IPS DF 4.7 (cell line): ENCODE data around the gene FADS6.

ENCODE experiments used
- DNase-seq: peaks from one replicate; pipeline ENCODE4 v3.0.0-alpha.2; 2013; ENCODE audit warnings: low spot score; ENCODE audit errors: extremely low read depth

The FADS6 gene

DNA sequence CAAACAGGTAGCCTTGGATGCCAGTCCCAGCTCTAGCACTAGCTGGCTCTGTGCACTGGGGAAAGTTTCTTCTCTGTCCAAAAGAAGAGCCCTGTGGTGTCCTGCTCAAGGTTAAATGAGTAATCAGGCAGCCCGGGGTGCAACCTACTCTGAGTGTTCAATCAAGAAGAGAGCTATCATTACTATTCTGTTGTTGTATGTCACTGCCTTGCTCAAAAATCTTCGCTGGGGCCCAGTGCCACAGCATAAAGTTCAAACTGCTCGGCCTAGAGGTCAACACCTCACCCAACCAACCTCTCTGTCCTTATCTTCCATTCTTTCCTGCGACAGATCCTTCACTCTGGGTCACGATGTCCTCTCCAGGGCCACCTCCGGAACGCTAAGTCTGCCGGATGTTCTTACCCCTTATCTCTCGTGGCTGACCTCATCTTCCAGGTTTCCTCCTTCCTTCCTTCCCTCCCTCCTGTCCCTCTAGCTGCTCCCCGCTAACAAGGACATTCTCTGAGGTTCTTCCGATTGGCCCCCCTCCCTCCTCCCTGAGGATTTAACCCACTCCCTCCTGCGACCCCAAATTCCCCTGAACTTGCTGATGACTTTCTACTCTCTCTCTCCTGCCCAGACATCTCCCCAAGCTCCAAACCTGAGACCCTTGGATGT lies 25.1 kb downstream of the FADS6 start:
- no peak for DNase-seq

DNA sequence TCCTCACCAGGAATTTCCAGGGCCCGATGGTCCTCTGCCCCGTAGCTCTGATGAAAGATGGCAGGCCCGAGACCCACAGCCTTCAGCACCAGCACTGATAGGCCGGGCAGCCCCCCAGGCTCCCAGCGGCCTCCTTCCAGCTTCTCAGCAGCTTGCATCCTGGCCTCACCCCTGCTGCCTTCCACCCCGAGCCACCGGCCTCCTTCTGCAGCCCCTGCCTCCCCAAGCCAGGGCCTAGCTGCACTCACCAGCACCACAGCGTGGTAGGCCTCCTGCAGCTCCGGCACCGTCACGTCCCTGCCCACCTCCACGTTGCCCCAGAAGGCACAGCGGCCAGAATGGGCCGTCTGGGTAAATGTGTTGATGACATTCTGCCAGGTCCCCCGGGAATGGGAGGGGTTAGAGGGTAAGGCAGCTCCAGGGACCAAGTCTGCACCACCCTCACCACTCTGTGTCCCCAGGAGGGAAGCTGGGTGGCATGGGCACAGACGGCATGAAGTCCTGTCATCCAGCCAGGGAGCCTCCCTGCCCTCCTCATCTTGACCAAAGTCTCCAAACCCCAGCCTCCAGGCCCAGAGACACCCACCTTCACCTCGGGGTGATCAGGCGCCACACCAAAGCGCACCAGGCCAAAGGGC lies 27.1 kb downstream of the FADS6 start:
- no peak for DNase-seq

DNA sequence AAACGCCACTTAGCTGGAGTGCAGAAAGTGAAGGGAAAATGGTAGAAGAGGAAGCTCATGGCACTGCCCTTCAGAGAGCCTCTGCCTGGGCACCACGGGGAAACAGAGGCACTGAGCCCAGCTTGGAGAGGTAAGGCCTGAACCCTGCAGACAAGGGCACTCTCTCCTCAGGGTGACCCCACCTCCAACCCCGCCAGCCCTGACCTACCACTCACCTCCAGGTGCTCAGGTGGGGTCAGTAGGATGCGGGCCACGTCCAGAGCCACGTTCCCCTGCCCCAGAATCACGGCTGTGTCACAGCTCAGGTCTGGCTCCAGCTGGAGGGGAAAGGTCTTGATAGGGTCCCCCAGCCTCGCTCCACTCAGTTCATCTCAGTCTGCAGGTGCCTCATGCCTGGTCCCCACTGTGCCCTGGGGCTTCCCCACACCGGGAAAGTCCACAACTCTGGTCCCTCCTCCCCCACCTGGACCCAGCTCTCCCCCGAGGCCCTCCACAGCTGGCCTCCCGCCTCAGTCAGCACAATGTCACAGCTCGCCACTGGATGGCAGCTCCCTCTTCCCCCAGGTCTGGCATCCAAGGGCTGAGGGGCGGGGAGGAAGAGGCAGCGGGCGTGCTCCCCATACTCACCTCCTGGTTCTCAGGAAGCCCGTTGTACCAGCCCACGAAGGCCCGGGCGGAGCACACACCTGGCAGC lies 27.8 kb downstream of the FADS6 start:
- DNase-seq = no peak

DNA sequence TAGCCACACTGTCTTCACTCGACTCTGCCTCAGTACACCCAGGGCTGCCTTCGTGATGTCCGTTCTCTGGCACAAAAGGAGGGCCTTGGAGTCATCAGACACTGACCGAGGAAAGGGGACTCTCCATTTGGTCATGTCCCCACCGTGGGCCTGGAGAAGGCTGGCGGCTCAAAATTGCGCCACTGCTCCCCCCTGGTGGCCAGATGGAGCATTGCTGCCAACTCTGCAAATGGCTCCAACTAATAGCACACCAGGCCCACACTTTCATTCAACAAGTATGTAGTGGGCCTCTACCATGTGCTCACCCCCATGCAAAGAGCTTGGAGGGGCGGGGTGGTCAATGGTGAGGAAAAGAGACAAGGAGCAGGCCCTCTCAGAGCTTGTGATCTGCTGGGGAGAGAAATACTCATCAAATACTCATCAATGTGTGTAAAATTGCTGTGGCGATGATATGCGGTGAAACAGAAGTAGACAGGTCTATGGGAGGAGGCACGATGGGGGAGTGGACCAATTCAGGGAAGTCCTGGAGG lies 28.5 kb downstream of the FADS6 start:
- no peak for DNase-seq

DNA sequence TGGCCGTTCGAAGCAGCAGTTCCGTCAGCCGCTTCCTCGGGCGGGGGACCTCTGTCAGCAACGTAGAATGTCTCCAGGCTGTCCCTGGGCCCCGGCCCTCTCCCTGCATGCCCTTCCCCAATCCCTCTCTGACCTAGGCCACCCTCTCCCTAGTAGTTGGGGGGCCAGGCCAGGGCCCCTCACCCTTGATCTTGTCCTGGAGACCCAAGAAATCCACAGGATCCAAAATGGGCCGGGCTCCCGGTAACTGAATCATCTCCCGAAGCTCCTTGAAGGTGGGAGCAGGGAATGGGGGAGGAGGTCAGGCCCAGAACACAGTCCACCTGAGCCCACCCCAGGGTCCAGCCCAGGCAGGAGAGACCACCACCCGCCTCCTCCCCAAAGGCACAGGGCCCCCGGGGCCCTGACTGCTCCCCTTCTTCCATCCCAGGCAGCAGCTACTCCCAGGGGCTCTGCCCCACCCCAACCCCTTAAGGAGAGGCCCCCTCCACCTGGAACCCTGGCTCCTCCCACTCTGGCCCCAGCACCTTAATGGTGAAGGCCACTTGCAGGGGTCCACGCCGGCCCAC lies 29.1 kb downstream of the FADS6 start:
- no peak for DNase-seq

DNA sequence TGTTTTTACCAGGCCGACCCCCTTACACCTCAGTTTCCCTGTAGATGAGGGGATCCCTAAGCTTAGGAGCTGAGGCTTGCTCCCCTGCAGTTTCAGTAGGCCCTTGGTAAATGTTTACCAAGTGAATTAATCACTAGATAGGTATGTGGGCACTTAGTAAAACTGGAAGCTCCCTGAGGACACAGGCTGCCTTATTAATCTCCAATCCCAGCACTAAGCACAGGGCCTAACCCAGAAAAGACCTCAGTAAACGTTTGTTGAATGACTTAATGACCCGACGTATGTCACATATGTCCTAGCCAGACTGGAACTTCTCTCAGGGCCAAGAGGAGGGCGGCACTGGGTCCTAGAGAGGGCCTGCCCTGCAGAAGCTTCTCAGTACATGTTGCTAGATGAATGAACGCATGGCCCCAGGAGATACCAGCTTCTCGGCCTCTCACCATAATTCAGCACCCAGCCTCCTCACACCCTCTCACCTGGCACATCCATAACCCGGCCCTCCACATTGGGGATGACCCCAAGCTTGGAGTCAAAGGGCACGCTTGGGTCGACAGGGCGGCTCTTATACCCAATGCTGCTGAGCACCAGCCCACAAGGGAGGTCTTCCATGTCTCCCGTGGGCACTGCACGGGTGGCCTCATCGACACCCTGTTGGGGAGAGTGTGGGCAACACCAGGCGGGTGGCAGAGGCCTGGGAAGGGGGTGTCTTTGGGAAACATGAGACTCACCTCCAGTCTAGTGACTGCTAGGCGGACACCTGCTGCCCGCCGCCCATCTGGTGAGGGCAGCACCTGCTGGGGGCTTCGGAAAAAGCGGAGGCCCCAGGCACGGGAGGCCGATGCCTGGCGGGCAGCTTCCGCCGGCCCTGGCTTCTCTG lies 29.8 kb downstream of the FADS6 start:
- no peak for DNase-seq

DNA sequence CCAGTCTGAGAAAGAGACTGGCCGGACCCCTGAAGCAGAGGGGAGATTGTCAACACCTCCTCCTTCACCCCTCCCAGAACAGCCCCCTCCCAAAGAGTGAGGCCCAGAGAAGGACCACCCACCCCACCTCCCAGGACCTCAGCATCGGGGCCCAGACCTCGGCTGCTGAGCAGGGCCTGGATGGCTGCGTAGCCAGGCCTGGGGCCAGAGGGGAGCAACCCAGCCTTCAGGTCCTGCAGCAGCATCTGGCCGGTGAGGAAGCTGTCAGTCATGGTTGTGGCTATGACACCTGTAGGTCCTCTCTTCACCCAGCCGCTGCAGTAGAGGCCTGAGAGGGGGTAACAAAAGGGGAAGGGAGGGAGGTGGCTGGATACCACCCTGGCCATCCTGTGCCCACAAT lies 30.5 kb downstream of the FADS6 start:
- no peak for DNase-seq

DNA sequence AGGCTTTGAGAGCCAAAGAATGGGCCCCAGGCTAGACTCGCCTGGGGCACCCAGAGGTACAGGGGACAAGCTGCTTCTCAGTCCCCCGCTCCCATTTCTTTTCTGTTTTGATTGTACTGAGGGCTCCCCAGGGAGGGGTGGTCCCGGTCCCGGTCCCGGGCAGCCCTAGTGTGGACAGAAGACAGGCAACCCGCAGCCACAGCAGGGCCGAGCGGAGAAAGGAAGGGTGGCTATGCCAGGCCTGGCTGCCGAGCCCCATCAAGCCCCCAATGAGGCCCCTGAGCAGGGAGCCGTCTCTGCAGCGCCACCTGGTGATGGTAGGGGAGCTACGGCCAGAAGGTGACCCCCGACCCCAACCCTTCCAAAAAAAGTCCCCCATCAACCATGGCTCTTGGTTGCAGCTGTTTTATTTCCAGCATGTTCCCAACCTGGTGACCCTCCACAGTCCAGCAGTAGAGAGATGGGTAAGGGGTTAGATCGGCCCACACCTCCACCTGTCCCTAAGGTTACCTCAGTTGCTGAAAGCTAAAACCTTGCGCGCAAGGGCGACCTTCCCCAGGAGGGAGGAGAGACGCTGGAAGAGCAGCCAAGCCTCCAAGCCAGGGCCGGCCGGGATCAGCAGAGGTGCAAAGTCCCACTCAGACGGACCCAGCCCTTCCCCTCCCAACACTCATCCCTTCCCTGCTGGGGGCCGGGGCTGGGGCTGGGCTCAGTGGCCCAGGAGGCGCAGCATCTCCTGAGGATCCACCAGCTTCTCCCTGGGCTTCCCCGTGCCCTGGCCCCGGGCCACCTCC lies 31.1 kb downstream of the FADS6 start:
- no peak for DNase-seq

DNA sequence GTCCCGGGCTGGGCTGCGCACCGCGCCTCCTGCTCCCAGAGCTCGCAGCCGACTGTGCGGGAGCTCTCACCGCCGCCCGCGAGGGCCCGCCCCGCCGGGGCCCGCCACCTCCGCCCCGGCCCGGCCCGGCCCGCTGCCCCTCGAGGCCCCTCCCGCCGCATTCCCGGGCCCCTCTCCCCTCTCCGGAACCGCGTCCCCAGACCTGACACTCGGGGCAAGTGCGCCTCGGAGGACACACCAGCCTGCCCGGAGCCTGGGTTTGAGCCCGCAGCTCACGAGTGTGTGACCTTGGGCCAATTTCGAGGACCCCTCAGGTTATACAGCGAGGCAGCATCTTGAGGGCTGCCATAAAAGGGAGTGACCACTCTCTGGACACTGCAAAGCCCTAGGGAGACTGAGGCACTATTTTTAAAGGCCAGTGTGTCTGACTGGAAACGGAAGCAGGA lies 31.7 kb downstream of the FADS6 start:
- DNase-seq = no peak

DNA sequence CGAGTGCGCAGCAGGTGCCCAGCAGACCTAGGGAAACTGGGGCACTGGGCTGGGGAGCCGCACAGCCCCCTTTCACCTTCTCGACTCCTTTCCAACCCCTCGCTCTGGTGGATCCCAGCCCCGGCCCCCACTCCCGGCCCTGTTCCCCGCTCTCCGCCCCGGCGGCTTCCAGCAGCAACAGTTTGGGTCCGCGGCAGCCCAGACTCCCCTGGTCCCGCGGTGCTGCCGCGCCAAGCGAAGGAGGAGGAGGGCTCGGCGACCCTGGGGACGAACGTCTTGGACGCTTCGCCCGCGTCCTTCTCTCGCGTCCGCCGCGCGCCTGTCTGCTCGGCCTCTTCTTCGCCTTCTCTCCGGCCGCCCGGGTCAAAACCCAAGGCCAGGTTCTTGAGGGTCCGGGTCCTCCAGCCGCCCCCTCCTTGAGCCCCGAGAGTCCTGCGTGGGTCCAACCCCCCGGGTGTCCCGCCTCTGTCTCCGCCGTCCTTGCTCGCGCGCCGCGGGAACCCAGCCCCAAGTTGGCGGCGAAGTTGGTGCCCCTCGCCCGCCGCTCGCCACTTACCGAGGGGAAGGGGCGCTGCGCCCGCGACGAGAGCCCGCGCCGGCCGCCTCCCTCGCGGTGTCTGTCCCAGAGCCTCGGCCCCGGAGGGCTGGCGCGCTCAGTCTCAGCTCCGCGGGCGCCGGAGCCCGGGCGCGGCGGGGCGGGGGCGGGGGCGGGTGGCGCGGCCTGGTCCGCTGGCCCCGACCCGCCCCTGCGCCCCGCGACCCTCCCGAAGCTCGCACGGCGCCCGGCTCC lies 32.4 kb downstream of the FADS6 start:
- no peak for DNase-seq

DNA sequence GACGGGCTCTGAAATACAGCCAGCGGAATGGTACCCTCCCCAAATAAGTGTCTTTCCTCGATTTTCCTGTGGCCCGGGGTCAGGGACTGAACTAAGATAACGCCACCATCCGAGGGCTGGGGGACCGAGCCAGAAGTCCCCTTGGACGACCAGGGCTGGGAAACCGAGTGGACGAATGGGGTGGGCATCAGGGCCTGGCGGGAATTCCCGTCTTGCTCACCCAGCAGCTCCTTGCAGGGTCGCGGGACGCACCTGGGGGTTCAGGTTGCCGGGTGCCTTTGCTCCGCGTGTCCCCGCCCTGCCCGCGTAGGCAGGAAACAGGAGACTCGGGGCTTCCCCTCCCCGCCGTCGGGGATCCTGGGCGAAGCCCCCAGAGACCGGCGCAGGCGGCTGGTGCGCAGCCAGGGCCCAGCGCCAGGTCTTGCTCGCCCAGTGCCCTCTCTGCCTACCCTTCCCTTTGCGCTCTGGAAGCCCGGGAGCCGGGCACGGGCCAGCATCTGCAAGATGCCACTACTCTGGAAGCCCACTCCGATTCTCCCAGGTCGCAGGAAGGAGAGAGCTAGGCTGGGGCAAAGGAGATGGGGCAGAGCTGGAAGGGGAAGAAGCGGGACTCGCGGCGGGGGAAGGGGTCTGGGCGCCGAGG lies 33.1 kb downstream of the FADS6 start:
- no peak for DNase-seq

DNA sequence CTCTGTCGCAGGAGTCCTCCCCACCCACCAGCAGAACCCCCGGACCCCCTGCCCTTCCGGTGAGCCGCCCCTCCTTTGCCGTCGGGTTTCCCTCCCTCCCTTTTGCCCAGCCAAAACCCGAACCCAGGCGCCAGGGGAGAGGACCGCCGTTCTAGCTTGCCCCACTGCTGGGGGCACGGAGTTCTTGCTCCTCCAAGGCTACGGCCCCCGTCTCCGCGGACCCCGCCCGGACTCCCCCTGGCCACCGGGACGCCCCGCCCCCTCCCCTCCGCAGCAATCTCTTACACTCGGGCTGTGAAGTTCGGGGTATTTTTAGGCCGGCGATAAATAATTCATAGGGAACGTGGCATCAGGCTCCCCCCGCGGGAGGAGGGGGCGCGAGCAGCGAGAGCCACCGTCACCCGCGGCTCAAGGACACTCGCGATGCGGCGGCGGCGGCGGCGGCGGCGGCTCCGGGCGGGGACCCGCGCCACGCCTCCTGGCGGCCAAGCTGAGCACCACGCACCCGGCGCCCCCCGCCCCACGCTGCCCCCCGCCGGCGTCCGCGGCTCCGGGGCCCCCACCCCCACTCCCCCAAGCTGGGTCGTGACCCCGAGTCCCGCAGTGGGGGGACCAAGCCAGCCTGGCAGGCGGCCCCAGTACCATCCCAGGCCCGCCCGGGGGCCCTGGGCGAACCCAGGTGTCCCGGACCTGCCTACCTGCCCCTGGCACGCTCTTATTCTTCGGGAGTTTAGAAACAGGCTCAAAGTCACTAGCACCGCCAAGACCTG lies 33.8 kb downstream of the FADS6 start, which contains the start of gene GRIN2C:
Gene GRIN2C, minus strand, starts transcription at position 427 of the 770 bp plus-strand sequence. CDS start 4,793 bp downstream, outside the sequence.
- DNase-seq = no peak

DNA sequence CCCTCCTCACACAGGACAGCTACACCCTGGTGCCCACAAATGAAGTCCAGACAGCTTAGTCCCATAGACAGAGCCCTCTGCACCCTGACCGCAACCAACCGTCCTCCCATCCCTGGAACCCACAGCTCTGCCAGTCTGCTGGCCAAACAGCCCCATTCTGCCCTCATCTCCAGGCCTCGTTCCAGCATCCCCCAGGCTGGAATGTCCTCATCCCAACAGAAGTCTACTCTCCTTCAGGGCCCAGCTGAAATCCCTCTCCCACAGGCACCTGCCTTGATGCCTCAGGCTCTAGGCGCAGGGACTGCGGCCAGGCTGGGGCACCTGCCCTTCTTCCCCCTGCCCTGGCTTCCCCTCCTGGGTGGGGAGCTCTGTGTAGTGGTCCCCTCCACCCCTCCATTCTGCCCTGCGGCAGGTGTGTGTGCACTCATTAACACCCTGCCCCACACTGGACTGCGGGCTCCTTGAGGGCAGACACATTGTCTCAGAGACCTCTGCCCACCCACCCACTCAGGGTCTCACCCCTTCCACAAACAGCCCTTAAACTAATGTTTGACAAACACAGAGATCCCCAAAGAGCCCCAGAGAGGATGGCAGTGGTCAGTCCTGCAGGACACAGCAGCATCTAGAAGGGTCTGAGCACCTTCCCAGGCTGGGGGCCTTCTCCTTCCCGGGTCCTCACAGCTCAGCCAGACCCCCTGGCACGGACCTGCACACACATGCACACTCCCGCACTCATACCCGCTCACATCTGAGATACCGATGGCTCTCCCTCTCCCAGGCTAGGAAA lies 34.6 kb downstream of the FADS6 start:
- no peak for DNase-seq

DNA sequence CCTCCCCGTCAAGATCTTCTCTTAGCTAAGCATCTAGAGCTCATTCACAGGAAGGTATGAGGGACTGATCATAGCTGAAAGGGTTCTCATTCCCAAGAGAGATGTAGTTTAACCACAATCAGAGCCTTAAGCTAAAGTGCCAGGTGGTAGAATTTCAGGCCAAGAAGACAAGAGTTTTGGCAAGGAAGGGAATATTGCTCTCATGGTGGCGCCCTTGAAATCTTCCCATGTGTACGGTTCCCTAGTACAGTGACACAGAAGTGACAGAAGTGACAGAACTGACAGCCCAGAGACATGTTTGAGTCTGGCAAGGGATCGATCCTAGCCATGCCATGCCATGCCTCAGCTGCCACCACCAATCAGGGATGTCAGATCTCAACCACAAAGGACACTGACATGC lies 36.2 kb downstream of the FADS6 start:
- DNase-seq = no peak

DNA sequence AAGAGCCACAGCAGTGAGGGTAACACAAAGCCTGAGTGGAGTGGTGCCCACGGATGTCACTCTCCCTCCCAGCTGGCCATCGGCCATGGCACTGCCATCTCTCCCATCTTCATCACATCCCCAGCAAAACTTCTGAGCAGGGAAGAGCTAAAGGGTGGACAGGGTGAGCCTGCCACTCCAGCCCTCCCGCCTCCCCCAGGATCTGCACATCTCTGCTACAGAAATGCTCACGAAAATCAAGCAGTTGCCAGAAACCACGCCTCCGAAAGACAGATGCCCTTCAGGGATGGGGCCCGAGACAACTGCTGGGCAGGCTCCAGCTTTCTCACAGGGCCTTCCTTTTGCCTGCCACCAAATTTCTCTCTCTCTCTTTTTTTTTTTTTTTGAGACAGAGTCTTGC lies 37.3 kb downstream of the FADS6 start:
- DNase-seq = no peak

DNA sequence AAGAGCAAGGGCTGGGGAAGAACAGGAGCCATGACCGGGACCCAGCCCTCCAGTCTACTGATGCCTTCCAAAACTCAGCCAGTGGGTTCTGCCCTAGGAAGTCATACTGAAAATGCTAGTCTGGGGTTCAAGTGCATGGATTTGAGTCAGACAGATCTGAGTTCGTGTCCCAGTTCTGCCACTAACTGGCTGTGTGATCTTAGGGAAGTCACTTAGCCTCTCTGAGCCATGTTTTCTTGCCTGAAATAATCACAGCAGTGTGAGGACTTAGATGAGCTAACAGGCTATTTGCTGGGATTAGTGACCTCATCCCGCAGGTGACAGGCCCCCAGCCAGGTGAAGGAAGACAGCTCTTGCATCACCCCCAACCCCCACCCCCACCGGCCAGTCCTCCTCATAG lies 38.1 kb downstream of the FADS6 start:
- no peak for DNase-seq

DNA sequence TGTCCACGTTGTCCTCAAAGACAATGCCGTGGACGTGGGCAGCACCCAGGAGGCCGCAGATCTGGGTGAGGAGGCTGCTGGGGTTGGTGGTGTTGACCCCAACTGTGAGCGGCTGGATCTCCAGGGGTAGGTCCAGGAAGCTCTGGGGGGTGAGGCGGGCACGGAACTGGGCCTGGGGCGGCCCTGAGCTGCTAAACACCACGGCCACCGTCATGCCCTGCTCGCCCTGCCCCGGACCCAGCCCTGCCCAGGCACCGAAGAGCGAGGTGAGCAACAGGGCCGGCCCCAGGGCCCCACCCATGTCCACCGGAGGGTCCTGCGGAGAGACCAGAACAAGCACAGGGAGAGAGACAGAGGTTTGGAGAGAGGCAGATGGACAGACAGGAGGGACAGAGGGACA lies 38.6 kb downstream of the FADS6 start:
- DNase-seq = no peak
